ENCODE results near the gene SLC37A3. TPM values are rescaled to one million over a fixed set of nuclear protein-coding genes. Genes with fewer than 3 reads are reported as not detected.

The SLC37A3 gene
- total RNA-seq, 1 experiment from 2014 or later = 52.7 TPM

DNA sequence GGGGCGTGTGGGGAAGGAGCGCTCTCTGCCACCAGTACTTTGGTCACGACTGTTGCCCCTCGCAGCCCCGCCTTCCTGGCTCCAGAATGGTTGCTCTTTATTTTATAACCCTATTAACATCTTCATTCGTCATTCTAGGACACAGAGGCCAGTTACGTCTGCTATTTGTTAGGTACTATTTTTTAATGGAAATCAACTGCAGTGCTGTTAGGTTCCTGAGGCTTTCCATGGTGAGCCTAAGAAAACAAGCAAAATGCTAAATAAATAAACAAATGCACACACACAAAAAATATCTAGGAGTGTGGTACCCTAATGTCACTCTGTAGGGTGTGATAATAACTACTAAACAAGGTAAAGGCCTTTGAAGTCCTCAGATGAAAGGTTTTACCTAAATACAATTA lies 71.1 kb downstream of the SLC37A3 start:
- Histone ChIP-seq H3T11ph (ENCODE audit: low read length) (no peak overlapping the region), H3K27ac (ENCODE audit: insufficient read length, low read depth, low read length) (no peak overlapping the region), H3K4me2 (ENCODE audit: insufficient read depth, insufficient read length, low read length) (no peak overlapping the region), H2AK5ac (ENCODE audit: insufficient read length, low read length) (no peak overlapping the region), H2AFZ (ENCODE audit: low read length) (no peak overlapping the region), H4K91ac (ENCODE audit: insufficient read length, low read depth, low read length) (no peak overlapping the region), H2BK15ac (ENCODE audit: low read depth, low read length) (no peak overlapping the region), H3K4ac (ENCODE audit: low read depth, low read length) (no peak overlapping the region), H2BK12ac (ENCODE audit: insufficient read length, low read depth, low read length) (no peak overlapping the region), H3K4me1 (ENCODE audit: insufficient read depth, low read length) (peaks cover 2% of the 10 kb centered on the region; the same call in 1 of the 2 replicates), H3K79me1 (ENCODE audit: insufficient read depth, low read depth, low read length, poor library complexity, severe bottlenecking) (no peaks in the 10 kb centered on the region), H3K23me2 (ENCODE audit: insufficient read length, low read depth, low read length, poor library complexity, severe bottlenecking) (no peaks in the 10 kb centered on the region), H3K14ac (ENCODE audit: insufficient read depth, low read length) (no peak overlapping the region), H4K8ac (replicated peaks; ENCODE audit: insufficient read length, low read depth, low read length) (no peak overlapping the region), H3K27me3 (ENCODE audit: insufficient read depth, low read length) (no peaks in the 10 kb centered on the region), H3K18ac (ENCODE audit: insufficient read length, low read depth, low read length) (no peak overlapping the region), H2BK5ac (ENCODE audit: insufficient read length, low read length) (no peak overlapping the region), H4K20me1 (ENCODE audit: control insufficient read depth, insufficient read depth, insufficient read length) (no peaks in the 10 kb centered on the region), H3K56ac (ENCODE audit: insufficient read length, low read depth, low read length) (no peak overlapping the region), H2BK20ac (ENCODE audit: low read depth, low read length, poor library complexity, severe bottlenecking) (no peak overlapping the region), H4K5ac (ENCODE audit: insufficient read length, low read depth, low read length) (no peak overlapping the region), H3K23ac (ENCODE audit: insufficient read length, low read depth, low read length) (no peak overlapping the region), H3K9me3 (ENCODE audit: control insufficient read depth, low read depth, low read length) (no peaks in the 10 kb centered on the region), H3K79me2 (ENCODE audit: insufficient read depth, low read length) (no peaks in the 10 kb centered on the region), H2BK120ac (ENCODE audit: low read depth, low read length, poor library complexity, severe bottlenecking) (no peak overlapping the region), H3K9ac (ENCODE audit: extremely low read depth, insufficient read length, low read length) (no peak overlapping the region)
- no peak for TF ChIP-seq CTCF (conservative IDR thresholded peaks at IDR 0.05)
- no peak overlapping the region for H3K4me3 Mint-ChIP-seq
- no peaks in the 10 kb centered on the region for H3K9me3 Mint-ChIP-seq
- WGBS (ENCODE audit: extremely low coverage, insufficient read length, low lambda C conversion rate) = no CpG with 5 or more reads among the region's 7 CpGs
- no peaks in the 10 kb centered on the region; a peak in 1 of 4 replicates for H3K4me1 Mint-ChIP-seq
- H3K36me3 Mint-ChIP-seq (ENCODE audit: insufficient read depth in 1 of 3, low read depth in 3 of 3) = no peaks in the 10 kb centered on the region; a peak in 1 of 7 replicates
- H3K27ac Mint-ChIP-seq = no peak overlapping the region
- DNase-seq = no peak
- no peaks in the 10 kb centered on the region for H3K27me3 Mint-ChIP-seq (ENCODE audit: low read depth)

All from H9 (cell line).